ENCODE data around the gene ATP2B2. TPM values are rescaled to one million over a fixed set of nuclear protein-coding genes. Genes with fewer than 3 reads are reported as not detected.

Gene ATP2B2
- total and polyA plus RNA-seq, 2 experiments from 2014 or later, result 0.42 to 0.63 TPM

GRCh38 chr3:10467204-10467603 is 38.2 kb downstream of the ATP2B2 start:
- no peak overlapping the region for H3K4me3 Mint-ChIP-seq
- Histone ChIP-seq H3F3A (replicated peaks; ENCODE audit: low read depth) (no peaks in the 10 kb centered on the region), H3K27ac (ENCODE audit: low read depth) (no peak overlapping the region), H4K20me1 (replicated peaks; ENCODE audit: insufficient read depth) (no peaks in the 10 kb centered on the region), H2AFZ (no peak overlapping the region), H3K9me2 (ENCODE audit: insufficient read depth) (no peaks in the 10 kb centered on the region), H3K79me2 (replicated peaks; ENCODE audit: insufficient read depth) (no peaks in the 10 kb centered on the region), H3K27me3 (ENCODE audit: insufficient read depth) (no peaks in the 10 kb centered on the region), H3K36me3 (ENCODE audit: insufficient read depth) (no peaks in the 10 kb centered on the region), H3K4me2 (no peak overlapping the region), H3K4me3 (no peak overlapping the region), H3K4me1 (ENCODE audit: insufficient read depth) (peaks cover 15% of the 10 kb centered on the region; the same call in 1 of the 2 replicates)
- H3K27me3 Mint-ChIP-seq (ENCODE audit: insufficient read depth, low read depth, poor library complexity), result peaks cover 5% of the 10 kb centered on the region
- H3K9me3 Mint-ChIP-seq, result no peaks in the 10 kb centered on the region
- TF ChIP-seq REST (IDR thresholded peaks at IDR 0.05; ENCODE audit: unreplicated experiment) (no peak), CTCF (conservative IDR thresholded peaks at IDR 0.05; ENCODE audit: low read depth in 2 of 2) (no peak), POLR2AphosphoS5 (IDR thresholded peaks at IDR 0.05; ENCODE audit: low read depth) (no peak), JUNB (IDR thresholded peaks at IDR 0.05; ENCODE audit: unreplicated experiment) (no peak), ZNF462 (CRISPR knock-in tag; IDR thresholded peaks at IDR 0.05) (no peak), ZNF114 (CRISPR knock-in tag; IDR thresholded peaks at IDR 0.05) (no peak), ZNF331 (CRISPR knock-in tag; IDR thresholded peaks at IDR 0.05; ENCODE audit: low read depth) (no peak), ETS1 (IDR thresholded peaks at IDR 0.05) (no peak), NANOG (IDR thresholded peaks at IDR 0.05; ENCODE audit: borderline replicate concordance) (no peak)
- H3K36me3 Mint-ChIP-seq (ENCODE audit: low read depth), result no peaks in the 10 kb centered on the region; the same call in 2 of the 3 replicates
- no peak for DNase-seq (ENCODE audit: low spot score)
- no peak overlapping the region for H3K27ac Mint-ChIP-seq
- peaks cover 25% of the 10 kb centered on the region for H3K4me1 Mint-ChIP-seq
- no peak for ATAC-seq

Data from GM23338 (cell line).